WTC11 (cell line): Measurements from ENCODE around the gene PDE6G. TPM values are rescaled to one million over a fixed set of nuclear protein-coding genes. Genes with fewer than 3 reads are reported as not detected.
"Not testable (repeated sequence)": the region's sequence is repeated elsewhere in the genome, so short reads cannot be mapped to it uniquely, and the experiment has no call there.

ENCODE experiments used
- ATAC-seq: fragments of 200-7000 bp; cut with Tn5 transposase; 2 replicates; pipeline ENCODE4 v1.10.0; 2021; ENCODE audit warnings: mild to moderate bottlenecking, moderate library complexity
- CTCF ChIA-PET: fragments of 300-600 bp; sonication (Branson Sonifier 250); formaldehyde crosslinking; loops from one replicate; lab custom pipeline; 2021; ENCODE audit warnings: antibody characterized with exemption; lab: Charles Lee
- POLR2A ChIA-PET: fragments of 350-600 bp; sonication (Branson Sonifier 250); formaldehyde crosslinking; loops from one replicate; lab custom pipeline; 2021; ENCODE audit warnings: antibody characterized with exemption; lab: Charles Lee
- DNase-seq: peaks from one replicate; pipeline ENCODE4 v3.0.0; 2021; ENCODE audit warnings: low spot score
- H3K27ac Mint-ChIP-seq: 2 replicates; pipeline ENCODE4 v1.8.0; 2021; ENCODE audit warnings: mixed read lengths
- H3K27me3 Mint-ChIP-seq: 2 replicates; pipeline ENCODE4 v1.8.0; 2021; ENCODE audit warnings: low read depth, mild to moderate bottlenecking, moderate library complexity, mixed read lengths
- H3K36me3 Mint-ChIP-seq: 2 replicates; pipeline ENCODE4 v1.8.0; 2021; ENCODE audit warnings: mixed read lengths
- H3K4me1 Mint-ChIP-seq: 2 replicates; pipeline ENCODE4 v1.8.0; 2022; ENCODE audit warnings: mixed read lengths
- H3K4me3 Mint-ChIP-seq: 2 replicates; pipeline ENCODE4 v1.8.0; 2021; ENCODE audit warnings: mild to moderate bottlenecking, moderate library complexity, mixed read lengths
- H3K9me3 Mint-ChIP-seq: 2 replicates; pipeline ENCODE4 v1.8.0; 2021; ENCODE audit warnings: mixed read lengths
- CTCF ChIP-seq: fragments of 200-600 bp; IDR thresholded peaks from 2 replicates; pipeline ENCODE4 v1.8.0; 2022; ENCODE audit warnings: antibody characterized with exemption
- E2F5 ChIP-seq: sonication (generic); formaldehyde crosslinking; IDR thresholded peaks from 2 replicates; pipeline ENCODE4 v1.8.1; 2022; ENCODE audit warnings: mild to moderate bottlenecking, moderate library complexity, missing genetic modification reagents
- ETV6 ChIP-seq: sonication (generic); formaldehyde crosslinking; IDR thresholded peaks from 2 replicates; pipeline ENCODE4 v1.8.1; 2022; ENCODE audit warnings: mild to moderate bottlenecking, missing genetic modification reagents
- GRHL2 ChIP-seq: fragments of 250-450 bp; sonication (Bioruptor Pico); IDR thresholded peaks from 2 replicates; pipeline ENCODE4 v1.8.0; 2022; ENCODE audit warnings: mild to moderate bottlenecking, moderate library complexity; ENCODE audit not compliant: insufficient replicate concordance, severe bottlenecking
- KAT7 ChIP-seq: sonication (generic); formaldehyde crosslinking; IDR thresholded peaks from 2 replicates; pipeline ENCODE4 v1.8.1; 2023; ENCODE audit warnings: missing genetic modification reagents, mild to moderate bottlenecking, borderline replicate concordance
- NFYB ChIP-seq: sonication (generic); formaldehyde crosslinking; conservative IDR thresholded peaks from 2 replicates; pipeline ENCODE4 v1.8.0; 2022; ENCODE audit warnings: low read depth, missing genetic modification reagents
- OVOL2 ChIP-seq: fragments of 250-450 bp; sonication (Bioruptor Pico); IDR thresholded peaks from 2 replicates; pipeline ENCODE4 v1.9.0; 2021; ENCODE audit warnings: mild to moderate bottlenecking, borderline replicate concordance
- SP1 ChIP-seq: sonication (generic); formaldehyde crosslinking; conservative IDR thresholded peaks from 2 replicates; pipeline ENCODE4 v1.8.1; 2022; ENCODE audit warnings: missing genetic modification reagents
- ZBTB21 ChIP-seq: sonication (generic); formaldehyde crosslinking; IDR thresholded peaks from 2 replicates; pipeline ENCODE4 v1.8.1; 2023; ENCODE audit warnings: mild to moderate bottlenecking, missing genetic modification reagents, borderline replicate concordance
- ZBTB43 ChIP-seq: sonication (generic); formaldehyde crosslinking; IDR thresholded peaks from 2 replicates; pipeline ENCODE4 v1.8.1; 2023; ENCODE audit warnings: mild to moderate bottlenecking, missing genetic modification reagents
- ZNF138 ChIP-seq: sonication (generic); formaldehyde crosslinking; conservative IDR thresholded peaks from 2 replicates; pipeline ENCODE4 v1.8.1; 2022; ENCODE audit warnings: mild to moderate bottlenecking, moderate library complexity, missing genetic modification reagents
- ZNF263 ChIP-seq: sonication (generic); formaldehyde crosslinking; IDR thresholded peaks from 2 replicates; pipeline ENCODE4 v1.8.1; 2022; ENCODE audit warnings: low read depth, mild to moderate bottlenecking, moderate library complexity, missing genetic modification reagents
- ZNF425 ChIP-seq: fragments of 250-450 bp; sonication (Bioruptor Pico); conservative IDR thresholded peaks from 2 replicates; pipeline ENCODE4 v1.9.0; 2021; ENCODE audit warnings: mild to moderate bottlenecking
- total RNA-seq: library from RNA; stranded (reverse); gene quantifications from 3 replicates; pipeline ENCODE4 v1.2.3, GENCODE V29; 2021

The PDE6G gene
- total RNA-seq, 1 experiment from 2014 or later: 4.4 TPM

- TF ChIP-seq NFYB (CRISPR knock-in tag): no peak
- no peak for TF ChIP-seq ZNF425 (CRISPR knock-in tag)
- no peak for TF ChIP-seq KAT7
- TF ChIP-seq SP1 (CRISPR knock-in tag): no peak
- TF ChIP-seq ZBTB21 (CRISPR knock-in tag): no peak
- TF ChIP-seq GRHL2 (CRISPR knock-in tag): no peak
- TF ChIP-seq ETV6 (CRISPR knock-in tag): no peak
- no peak for TF ChIP-seq E2F5 (CRISPR knock-in tag)
- no peak for TF ChIP-seq ZNF138 (CRISPR knock-in tag)
- TF ChIP-seq CTCF: no peak
- POLR2A ChIA-PET: interaction anchor here (0.6 kb wide), 1 partner anchor 1869 kb away, joined by 6 read pairs; no protein-coding TSS in a partner anchor
- CTCF ChIA-PET: no interaction called here
- no peaks in the 10 kb centered on the region for H3K27me3 Mint-ChIP-seq
- H3K9me3 Mint-ChIP-seq: 0 out of 2 replicates have a peak, but pooled peaks cover 3% of the 10 kb centered on the region
- peaks cover 47% of the 10 kb centered on the region for H3K36me3 Mint-ChIP-seq
- H3K27ac Mint-ChIP-seq: no peak overlapping the region
- H3K4me3 Mint-ChIP-seq: no peak overlapping the region
- DNase-seq (no peak), ATAC-seq (no peak)
- no peaks in the 10 kb centered on the region for H3K4me1 Mint-ChIP-seq
Measured at GRCh38 chr17:81630274-81630673, 26.1 kb downstream of the PDE6G start.

GRCh38 chr17:81621494-81622130 is 34.7 kb downstream of the PDE6G start:
- ChIA-PET POLR2A (no interaction called here), CTCF (no interaction called here)
- no peaks in the 10 kb centered on the region for H3K27me3 Mint-ChIP-seq
- H3K36me3 Mint-ChIP-seq: peaks cover 75% of the 10 kb centered on the region
- no peak overlapping the region for H3K27ac Mint-ChIP-seq
- ATAC-seq: no peak
- peaks cover 8% of the 10 kb centered on the region for H3K9me3 Mint-ChIP-seq
- DNase-seq: no peak
- no peak overlapping the region for H3K4me3 Mint-ChIP-seq
- no peaks in the 10 kb centered on the region for H3K4me1 Mint-ChIP-seq
- no peak for TF ChIP-seq ZBTB43 (CRISPR knock-in tag)
- TF ChIP-seq ZNF138 (CRISPR knock-in tag): no peak
- TF ChIP-seq SP1 (CRISPR knock-in tag): no peak
- no peak for TF ChIP-seq OVOL2 (CRISPR knock-in tag)
- no peak for TF ChIP-seq ETV6 (CRISPR knock-in tag)

GRCh38 chr17:81618307-81618706 is 38.0 kb downstream of the PDE6G start:
- H3K27me3 Mint-ChIP-seq, POLR2A ChIA-PET, H3K27ac Mint-ChIP-seq, H3K4me1 Mint-ChIP-seq, H3K9me3 Mint-ChIP-seq, ATAC-seq, DNase-seq, CTCF ChIA-PET, H3K4me3 Mint-ChIP-seq: not testable (repeated sequence)
- H3K36me3 Mint-ChIP-seq: peaks cover 71% of the 10 kb centered on the region

GRCh38 chr17:81616877-81617276 is 39.5 kb downstream of the PDE6G start:
- no peak overlapping the region for H3K4me3 Mint-ChIP-seq
- ATAC-seq: no peak
- peaks cover 10% of the 10 kb centered on the region for H3K9me3 Mint-ChIP-seq
- ChIA-PET CTCF (no interaction called here), POLR2A (no interaction called here)
- H3K36me3 Mint-ChIP-seq: peaks cover 79% of the 10 kb centered on the region
- no peak overlapping the region for H3K27ac Mint-ChIP-seq
- no peaks in the 10 kb centered on the region for H3K4me1 Mint-ChIP-seq
- no peak for DNase-seq
- TF ChIP-seq GRHL2 (CRISPR knock-in tag) (no peak), ZNF263 (CRISPR knock-in tag) (no peak)
- TF ChIP-seq, all 79 proteins: peak for 0
- H3K27me3 Mint-ChIP-seq: no peaks in the 10 kb centered on the region
